NOMO-1 treated with DMSO at 0.1 percent for 48 hours (cell line): ENCODE measurements around the gene SAPCD2.
A peak's percentile ranks its signal among the peaks of the same experiment; 100 is the strongest.
"Not testable (repeated sequence)": the region's sequence is repeated elsewhere in the genome, so short reads cannot be mapped to it uniquely, and the experiment has no call there.

Experiments used
- DNase-seq: peaks from one replicate; lab custom pipeline; 2025; ENCODE audit not compliant: unreplicated experiment; lab: John Stamatoyannopoulos, UW

The SAPCD2 gene

DNA sequence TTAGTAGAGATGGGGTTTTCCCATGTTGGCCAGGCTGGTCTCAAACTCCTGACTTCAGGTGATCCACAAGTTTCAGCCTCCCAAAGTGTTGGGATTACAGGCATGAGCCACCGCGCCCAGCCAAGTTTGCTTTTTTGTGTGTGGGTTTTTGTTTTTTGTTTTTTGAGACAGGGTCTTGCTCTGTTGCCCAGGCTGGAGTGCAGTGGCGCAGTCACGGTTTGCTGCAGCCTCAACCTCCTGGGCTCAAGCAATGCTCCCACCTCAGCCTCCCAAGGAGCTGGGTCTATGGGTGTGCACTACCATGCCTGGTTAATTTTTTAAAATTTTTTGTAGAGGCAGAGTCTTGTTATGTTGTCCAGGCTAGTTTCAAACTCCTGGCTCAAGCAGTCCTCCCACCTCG is 36.9 kb downstream of the SAPCD2 start:
- DNase-seq = not testable (repeated sequence)

- peak; percentile 71 for DNase-seq
These were observed 37.5 kb downstream of the SAPCD2 start for GRCh38 chr9:137032858-137033257.

GRCh38 chr9:137031904-137032640 is 38.3 kb downstream of the SAPCD2 start, which contains the start of gene FUT7:
Gene FUT7 (minus strand): TSS chr9:137032088. CDS start chr9:137031991, 97 bp downstream.
- peak; percentile 63 for DNase-seq

- peak; percentile 87 for DNase-seq
These were observed 39.5 kb downstream of the SAPCD2 start for GRCh38 chr9:137030538-137031527.

- DNase-seq = no peak
These were observed 40.4 kb downstream of the SAPCD2 start for GRCh38 chr9:137030006-137030405.

DNA sequence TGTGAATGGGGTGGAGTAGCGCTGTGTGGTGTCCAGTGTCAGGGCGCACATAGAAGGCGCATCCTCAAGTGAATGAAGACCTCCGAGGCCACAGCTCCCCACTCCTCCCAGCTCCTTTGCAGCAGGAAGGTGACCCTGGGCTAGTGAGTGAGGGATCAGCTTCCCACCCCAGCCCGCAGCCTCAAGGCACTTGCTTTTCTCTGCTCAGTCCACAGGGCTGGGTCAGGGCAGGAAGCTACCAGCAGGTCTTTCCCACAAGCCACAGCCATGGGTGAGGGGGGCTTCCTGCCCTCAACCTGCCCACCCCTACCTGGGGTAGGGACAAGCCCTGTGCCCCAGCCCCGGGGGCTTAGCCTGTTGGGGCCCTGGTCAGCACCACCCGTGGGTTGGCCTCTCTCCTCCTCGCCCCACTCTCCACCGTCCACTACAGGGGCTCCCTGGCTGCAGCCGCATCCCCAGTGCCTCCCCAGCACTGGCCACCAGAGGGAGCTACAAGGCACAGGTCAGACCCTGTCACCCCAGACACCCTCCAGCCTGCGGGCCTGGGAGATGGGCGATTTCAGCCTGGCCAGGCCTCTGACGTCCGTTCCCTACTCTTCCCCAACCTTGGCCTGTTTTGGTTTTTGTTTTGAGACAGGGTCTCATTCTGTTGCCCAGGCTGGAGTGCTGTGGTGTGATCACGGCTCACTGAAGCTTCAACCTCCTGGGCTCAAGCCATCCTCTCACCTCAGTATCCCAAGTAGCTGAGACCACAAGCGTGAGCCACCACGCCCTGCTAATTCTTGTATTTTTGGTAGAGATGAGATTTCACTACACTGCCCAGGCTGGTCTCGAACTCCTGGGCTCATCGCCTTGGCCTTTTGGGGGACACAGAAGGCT is 41.1 kb downstream of the SAPCD2 start:
- DNase-seq = peak; percentile 65

GRCh38 chr9:137028263-137029057 is 41.9 kb downstream of the SAPCD2 start:
- peak; percentile 63 for DNase-seq

GRCh38 chr9:137027369-137028262 is 42.7 kb downstream of the SAPCD2 start, which contains the start of gene ABCA2:
Gene ABCA2 (minus strand): TSS chr9:137028237. CDS start chr9:137028140, 97 bp downstream.
- DNase-seq = no peak

- DNase-seq = no peak
These were observed 43.5 kb downstream of the SAPCD2 start for GRCh38 chr9:137026828-137027227.

- DNase-seq = no peak
These were observed 44.0 kb downstream of the SAPCD2 start for GRCh38 chr9:137026384-137026783.

DNA sequence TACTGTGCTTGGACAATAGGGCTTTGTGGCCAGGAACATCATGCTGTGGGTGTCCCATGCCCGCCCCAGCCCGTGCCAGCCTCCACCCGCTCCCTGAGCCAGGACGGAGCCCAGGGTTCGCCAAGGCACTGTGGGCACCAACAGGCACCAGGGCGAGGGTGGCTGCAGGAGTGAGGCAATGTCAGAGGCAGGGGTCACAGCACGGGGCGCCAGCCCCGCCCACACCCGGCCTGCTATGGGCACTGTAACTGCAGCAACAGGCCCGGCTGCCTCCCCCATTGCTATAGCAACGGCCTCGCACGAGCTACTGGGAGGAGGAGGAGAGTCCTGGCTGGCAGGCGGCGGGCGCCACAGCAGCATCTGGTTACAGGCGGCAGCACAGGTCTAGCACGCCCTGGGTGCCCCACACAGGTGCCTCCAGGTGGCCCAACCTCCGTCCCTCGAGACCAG is 44.8 kb downstream of the SAPCD2 start:
- no peak for DNase-seq

DNA sequence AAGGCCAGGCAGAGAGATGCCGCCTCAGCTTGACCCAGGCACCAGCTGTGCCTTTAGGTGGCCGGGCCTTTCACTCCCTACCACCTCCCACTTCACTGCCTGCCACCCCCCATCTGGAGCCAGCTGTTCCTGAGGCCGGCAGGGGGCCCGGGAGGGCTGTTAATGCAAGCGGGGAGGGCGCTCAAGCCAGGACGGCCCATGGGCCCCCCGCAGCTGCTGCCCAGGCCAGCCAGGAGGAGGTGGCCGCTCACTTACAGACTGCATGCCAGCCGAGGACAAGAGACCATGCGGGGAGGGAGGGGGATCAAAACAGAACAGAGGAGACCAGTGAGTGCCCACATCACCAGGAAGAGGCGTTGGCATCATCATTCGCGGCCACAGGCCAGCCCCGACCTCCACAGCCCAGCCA is 46.8 kb downstream of the SAPCD2 start:
- DNase-seq = no peak

DNA sequence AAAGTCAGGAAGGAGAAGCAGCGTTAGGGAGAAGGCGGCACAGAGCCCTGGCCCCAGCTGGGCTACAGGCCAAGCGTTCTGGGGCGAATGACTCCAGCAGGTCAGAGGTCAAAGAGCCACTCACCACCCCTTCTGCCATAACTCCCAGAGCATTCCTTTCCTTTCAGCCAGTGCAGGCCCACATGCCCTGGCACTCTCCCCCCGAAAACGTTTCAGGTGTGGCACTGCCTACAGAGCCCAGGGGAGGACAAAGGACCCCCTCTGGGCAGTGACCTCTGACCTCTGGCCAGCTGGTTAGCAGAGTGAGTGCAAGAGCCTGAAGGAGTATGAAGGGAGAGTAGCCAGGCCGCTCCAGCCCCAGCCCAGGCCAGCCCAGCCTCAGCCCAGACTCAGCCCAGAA is 47.2 kb downstream of the SAPCD2 start:
- no peak for DNase-seq

GRCh38 chr9:137022662-137023008 is 47.7 kb downstream of the SAPCD2 start:
- no peak for DNase-seq

- peak; percentile 70 for DNase-seq
These were observed 48.2 kb downstream of the SAPCD2 start for GRCh38 chr9:137021979-137022661.

GRCh38 chr9:137021568-137021978 is 48.8 kb downstream of the SAPCD2 start:
- DNase-seq = no peak

GRCh38 chr9:137020771-137021567 is 49.4 kb downstream of the SAPCD2 start:
- no peak for DNase-seq
